ENCODE data around the gene CSNK2A3.

Gene CSNK2A3

DNA sequence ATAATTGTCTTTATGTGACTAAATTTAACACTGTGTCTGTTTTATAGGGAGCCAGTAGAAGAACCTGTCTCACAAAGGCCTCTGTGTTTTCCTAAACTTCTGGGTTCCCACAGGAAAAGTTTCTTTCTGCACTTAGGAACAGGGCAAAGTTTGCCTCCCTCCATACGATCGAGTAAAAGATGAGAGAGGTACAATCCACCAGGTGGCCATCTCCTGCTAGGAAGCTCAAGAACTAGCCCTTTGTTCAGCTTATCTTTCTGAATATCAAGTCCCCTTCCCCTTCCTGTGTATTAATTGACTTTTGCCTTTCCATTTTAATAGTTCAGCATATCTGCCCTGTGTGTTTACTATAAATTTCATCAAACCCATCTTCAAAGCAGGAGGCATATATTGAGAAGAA lies 18.0 kb downstream of the CSNK2A3 start:
- DNase-seq (ENCODE audit: low spot score): no peak

DNA sequence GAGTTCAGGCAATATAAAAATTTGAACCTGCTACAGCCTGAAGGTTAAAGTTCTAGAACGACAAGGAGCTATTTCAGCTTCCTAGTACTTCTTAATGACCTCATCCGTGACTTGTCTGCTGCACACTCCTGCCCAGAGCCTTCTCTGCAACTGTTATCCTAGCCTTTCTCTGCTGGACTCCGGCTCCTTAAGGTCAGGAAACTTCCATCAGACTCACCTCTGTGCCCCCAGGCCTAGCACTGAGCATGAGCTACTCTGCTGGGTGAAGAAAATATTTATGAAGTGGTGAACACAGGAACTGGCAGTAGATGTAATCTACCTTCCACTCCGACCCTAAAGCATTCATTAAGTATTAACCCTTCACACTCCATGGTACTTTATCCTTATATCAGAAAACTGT lies 18.4 kb downstream of the CSNK2A3 start:
- DNase-seq (ENCODE audit: low spot score): no peak

DNA sequence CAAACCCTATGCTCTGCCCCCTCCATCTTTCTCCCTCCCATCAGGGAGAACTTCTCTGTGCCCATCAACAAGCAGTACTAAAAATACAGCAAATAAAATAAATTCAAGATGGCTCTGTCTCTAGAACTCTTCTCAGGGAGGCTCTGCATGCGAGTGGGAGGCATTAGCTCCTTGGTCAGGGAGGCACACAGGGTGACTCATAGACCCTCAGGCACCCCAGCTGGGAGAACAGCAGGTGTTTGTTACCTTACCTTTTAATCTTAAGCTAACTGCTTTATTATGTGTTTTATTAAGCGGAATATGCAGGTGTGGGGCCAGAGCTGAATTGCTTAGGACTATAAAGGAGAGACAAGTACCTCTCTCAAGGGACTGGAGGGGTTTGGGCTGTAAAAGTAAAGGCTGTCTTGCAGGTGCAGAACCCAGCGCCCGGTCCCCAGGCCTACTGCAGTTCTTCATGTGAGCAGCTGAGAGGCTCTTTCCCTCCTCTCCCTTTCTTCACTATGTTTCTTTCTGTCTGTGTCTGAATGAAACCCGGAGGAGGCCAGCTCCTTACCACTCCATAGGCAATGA lies 20.8 kb downstream of the CSNK2A3 start:
- no peak for DNase-seq (ENCODE audit: low spot score)

DNA sequence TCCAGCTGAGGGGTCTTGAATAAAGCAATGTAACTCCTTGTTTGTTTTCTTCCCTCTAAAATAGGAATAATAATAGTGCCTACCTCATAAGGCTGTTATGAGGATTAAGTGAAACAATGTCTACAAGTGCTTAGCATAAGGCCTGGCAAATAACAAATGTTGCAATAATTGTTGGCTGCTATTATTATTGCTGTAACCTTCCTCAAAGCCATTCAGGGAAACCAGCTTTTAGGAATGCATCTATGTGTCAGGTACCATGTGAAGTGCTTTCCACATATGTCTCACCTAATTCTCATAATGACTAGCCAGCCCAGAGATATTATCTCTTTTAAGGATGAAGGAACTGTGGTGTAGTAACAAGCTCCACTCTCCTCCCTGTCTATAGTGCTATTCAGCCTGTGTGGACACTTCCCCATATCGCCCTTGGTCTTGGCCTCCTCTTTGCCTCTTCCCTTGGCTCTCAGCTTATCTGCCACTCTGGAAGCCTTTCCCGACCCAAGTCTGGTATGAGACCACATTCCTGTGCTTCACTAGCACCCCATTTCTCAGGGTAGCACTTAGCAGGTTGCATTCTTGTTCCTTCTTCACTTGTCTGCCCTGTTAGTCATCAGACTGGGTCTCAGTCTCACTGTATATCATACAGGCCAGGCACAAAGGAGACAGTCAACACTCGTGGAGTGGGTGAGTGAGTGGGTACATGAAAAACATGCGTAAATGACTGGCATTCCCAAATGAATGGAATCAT lies 23.8 kb downstream of the CSNK2A3 start:
- DNase-seq (ENCODE audit: low spot score): no peak

DNA sequence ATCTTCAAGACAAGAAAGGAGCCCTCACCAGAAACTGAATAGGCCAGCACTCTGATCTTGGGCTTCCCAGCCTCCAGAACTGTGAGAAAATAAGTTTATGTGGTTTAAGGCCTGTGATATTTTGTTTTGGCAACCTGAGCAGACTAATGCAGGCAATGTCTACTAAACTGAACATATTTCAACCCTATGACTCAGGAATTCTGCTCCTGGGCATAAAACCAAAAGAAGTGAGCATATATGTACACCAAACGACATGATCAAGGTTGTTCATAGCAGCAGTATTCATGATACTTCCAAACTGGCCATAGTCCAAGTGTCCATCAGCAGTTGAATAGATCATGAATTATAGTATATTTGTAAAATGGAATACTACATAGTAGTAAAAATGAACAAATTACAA lies 29.0 kb downstream of the CSNK2A3 start:
- DNase-seq (ENCODE audit: low spot score): no peak

DNA sequence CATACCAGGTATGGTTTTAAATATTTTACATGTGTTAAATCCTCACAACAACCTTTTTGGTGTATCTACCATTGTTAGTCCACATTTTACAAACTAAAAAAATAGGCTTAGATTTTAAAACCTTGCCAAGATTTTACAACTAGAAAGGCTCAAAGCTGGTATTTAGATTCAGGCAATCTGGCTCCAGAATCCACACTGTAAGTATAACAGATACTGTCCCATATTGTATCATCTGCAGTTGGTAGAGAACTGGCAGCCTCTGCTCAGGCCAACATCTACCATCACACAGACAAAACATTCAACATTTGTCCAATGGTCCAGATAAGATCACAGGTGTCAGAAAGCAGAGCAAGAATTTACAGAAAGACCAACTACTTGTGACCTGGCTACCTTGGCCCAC lies 30.9 kb downstream of the CSNK2A3 start:
- DNase-seq (ENCODE audit: low spot score): no peak

DNA sequence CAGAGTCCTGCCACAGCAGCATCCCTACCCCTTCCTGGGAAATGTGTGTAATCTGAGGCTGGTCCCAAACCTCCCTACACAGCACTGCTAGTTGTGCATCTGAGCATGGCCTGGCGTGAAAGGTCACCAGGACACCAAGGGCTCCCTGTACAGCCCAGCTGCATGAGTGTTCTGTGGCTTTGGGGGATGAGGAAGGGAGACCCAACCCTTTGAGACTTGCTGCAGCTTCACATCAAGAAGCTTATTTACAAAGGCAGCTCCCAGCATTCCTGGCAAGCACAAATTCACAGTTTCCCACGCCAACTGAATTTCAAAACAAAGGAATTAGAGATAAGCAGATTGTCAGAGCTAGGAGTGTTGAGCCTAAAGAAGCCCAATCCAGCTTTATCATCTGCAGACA lies 32.2 kb downstream of the CSNK2A3 start:
- DNase-seq (ENCODE audit: low spot score): no peak

DNA sequence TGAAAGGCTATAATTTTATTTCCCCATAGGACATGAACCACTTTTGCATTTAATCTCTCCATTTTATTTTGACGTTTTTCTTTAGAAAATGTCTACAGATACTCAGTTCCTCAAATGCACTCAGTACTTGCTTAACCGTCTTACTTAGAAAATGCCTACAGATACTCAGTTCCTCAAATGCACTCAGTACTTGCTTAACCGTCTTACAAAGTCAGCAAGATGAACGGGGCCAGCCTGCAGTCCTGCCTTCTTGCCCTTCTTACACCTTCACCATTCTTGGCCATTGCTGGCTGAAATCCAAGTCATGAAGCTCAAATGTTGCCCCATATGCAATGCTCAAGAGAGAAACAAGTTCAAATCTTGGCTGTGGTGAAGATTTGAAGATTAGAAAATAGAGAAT lies 34.1 kb downstream of the CSNK2A3 start:
- DNase-seq (ENCODE audit: low spot score): no peak

DNA sequence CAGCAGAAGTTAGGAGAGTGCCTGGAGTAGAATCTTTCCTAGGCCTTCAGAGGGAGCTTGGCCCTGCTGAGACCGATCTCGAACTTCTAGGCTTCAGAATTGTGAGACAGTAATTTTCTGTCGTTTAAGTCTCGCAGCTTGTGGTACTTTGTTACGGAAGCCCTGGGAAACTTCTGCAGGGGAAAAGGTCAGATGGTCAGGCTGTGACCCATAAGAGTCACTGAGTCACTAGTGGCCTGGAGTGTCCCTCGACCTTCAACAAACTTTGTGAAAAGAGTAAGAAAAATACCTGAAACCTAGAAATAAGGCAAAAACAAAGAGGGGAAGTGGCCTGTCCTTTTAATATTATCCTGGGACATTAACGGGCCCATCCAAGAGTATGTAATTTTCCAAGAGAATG lies 34.6 kb downstream of the CSNK2A3 start:
- no peak for DNase-seq (ENCODE audit: low spot score)

DNA sequence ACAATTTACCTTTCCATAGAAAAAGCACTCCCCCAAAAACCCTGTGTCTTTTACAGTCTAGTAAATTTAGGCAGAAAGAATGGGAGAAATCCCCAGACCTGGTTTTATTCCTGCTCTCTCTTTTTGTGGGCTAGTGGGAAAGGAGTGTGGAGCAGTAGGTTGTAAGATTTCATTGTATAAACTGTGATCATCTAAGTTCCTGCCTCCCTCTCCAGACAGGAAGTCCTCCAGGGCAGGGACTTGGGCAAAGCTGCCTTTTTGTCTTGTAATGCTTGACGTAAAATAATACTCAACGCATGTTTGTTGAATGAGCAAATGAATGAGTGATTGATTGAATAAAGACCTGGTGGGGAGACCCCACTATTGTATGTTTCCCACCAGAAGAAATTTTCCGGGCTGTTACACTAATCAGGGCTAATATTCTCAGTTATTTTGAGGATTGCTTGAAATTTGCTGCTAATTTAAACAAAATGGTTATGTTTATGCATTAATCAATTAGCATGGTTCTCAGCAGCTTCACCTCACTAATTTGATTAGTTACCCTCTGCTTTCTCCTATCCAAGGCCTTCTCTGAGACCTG lies 36.3 kb downstream of the CSNK2A3 start:
- no peak for DNase-seq (ENCODE audit: low spot score)

DNA sequence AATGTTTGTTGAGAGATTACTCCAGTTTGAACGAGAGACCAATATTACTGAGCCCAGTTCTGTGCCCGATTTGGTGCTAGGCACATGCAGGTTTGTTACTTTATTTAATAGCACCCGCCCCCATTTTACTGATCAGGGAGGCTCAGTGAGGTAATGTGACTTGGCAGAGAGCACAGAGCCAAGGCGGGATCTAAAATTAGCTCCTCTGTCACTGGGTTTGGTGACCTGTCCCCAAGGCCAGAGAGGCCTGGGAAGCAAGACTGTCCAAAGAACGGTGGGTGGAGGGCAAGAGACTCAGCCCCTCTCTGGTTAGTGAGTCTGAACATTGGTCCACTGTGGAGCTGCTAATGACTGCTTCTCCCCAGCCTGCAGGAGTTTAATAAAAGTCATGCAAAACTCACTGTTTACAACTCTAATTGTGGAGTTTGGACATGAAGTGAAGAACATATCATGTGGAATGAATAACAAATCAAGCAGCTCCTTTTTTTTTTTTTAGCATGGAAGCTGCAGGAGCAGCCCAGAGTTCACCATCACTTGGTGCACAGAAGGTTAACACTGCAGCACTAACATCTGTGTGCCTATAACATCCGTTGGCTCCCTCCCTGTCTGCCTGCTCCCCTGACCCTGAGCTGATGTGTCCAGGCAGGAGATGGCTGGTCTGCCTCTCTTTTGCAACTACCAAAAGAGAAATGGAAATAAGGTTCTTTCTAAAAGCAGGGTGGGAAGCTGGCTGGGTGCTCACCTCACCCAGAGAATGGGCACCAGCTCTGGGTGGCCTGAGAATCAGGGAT lies 39.0 kb downstream of the CSNK2A3 start:
- no peak for DNase-seq (ENCODE audit: low spot score)

DNA sequence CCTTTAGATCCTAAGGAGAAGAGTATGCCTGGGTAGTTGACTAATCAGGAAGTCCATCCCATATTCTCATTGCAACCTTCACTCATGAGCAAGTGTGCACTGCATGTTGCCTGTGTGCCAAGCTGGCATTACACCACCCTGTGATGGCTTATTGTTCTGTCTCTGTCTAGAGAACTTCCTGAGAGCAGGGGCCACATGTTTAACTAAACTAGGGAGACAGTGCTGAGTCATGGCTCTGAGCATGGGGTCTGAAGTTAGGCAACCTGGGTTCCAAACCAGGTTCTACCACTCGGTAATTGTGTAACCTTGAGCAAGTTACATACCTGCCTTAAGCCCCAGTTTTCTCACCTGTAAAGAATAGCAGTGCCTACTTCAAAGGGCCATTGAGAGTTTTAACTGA lies 39.6 kb downstream of the CSNK2A3 start:
- DNase-seq (ENCODE audit: low spot score): no peak

DNA sequence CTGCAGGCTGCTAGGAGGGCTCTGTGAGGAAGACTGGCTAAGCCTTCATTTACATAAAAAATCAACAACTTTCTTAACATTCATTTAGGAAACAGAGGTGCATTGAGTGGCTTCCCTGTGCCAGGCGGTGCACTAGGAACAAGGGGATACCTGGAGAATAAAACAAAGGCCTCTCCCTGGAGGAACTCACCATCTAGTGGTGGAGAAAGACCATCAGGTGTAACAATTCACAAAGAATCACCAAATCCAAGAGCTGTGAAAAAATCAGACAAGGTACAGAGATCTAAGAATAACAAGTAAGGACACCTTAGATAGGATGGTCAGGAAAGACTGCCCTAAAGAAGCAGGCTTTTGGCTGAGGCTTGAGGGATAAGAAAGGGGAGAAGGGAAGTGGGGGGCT lies 40.3 kb downstream of the CSNK2A3 start:
- DNase-seq (ENCODE audit: low spot score): no peak

DNA sequence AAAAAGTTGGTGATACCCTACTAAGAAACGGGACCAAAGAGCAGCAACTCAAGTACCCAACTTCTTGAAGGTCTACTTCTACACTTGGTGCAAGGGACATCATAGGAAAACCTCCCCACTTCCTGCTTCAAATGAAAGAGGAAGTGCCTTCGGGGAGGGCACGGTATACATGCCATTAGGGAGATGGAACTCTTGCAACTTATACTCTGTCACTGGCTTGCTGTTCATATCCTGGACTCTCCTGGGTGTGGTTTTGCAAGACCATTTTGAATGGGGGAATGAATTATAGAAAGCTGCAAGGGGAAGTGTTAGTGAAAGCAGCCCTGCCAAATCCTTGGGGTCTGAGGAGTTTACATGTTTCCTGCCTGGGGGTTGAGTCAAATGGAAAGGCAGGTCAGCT lies 41.9 kb downstream of the CSNK2A3 start:
- DNase-seq (ENCODE audit: low spot score): no peak

DNA sequence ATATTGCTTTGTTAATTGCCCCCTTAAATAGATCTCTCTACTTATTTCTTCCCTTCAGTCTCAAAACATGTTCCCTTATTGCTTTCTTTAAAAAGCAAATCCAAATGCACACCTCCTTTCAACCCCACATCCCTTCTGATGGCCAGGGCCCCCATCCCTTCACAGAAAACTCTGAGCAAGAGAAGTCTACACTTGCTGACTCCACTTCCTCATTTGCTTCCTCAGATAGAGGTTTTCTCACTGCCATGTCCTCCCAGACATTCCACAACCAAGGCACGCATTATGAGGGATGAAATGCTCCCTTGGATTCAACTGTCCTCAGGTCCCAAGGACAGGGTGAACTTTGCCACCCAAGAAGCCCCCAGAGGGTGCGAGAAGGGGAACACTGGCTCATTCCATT lies 43.1 kb downstream of the CSNK2A3 start:
- no peak for DNase-seq (ENCODE audit: low spot score)

DNA sequence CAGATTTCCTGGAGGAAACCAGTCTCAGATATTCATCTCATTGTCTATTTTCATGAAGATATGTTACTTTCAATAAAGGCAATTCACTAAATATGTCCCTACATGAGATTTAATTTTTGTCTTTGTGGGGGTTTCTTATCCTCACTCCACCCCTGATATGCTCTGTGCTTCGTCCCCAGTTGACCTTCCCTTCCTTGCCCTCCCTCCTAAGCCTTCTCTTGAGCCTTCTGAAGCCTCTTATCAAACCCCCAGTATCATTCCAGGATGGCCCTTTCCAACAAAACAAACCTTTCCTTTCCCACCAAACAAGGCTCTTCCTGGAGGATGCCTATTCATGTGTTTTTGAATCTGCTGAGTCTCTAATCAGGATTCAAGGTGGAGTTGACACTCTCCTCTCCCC lies 44.8 kb downstream of the CSNK2A3 start:
- DNase-seq (ENCODE audit: low spot score): no peak

DNA sequence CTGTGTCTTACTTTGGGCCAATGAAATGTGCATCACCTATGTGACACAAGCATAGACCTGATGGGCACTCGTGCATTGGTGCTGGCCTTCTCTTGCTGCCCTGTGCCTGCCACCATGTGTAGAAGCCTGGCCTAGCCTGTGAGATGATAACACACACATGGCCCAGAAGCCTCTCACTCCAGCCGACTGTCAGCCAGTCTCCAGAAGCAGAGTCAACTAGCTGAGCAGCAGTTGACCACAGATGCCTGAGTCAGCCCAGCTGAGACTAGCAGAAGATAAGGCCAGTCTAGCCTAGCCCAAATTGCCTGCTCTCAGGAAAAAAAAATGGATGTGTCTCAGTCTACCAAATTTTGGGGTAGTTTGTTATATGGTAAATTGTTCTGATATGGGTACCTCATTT lies 46.2 kb downstream of the CSNK2A3 start:
- DNase-seq (ENCODE audit: low spot score): no peak

DNA sequence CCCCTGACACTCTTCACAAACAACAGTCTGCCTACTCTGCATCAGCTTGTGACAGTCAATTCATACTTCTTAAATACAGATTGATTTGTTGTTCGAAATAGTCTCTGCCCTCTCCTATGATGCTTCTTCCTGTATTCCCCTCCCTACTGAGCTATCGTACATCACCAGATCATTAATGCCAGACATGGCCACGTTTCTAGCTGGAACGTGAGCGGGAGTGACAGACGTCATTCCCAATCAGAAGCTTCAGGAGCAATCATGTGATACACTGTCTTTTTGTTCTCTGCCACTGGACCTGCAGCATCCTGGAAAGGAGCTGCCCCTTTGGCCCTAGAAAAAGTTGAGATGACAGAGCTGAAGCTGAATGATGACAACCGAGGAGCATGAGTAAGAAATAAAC lies 48.5 kb downstream of the CSNK2A3 start:
- no peak for DNase-seq (ENCODE audit: low spot score)

DNA sequence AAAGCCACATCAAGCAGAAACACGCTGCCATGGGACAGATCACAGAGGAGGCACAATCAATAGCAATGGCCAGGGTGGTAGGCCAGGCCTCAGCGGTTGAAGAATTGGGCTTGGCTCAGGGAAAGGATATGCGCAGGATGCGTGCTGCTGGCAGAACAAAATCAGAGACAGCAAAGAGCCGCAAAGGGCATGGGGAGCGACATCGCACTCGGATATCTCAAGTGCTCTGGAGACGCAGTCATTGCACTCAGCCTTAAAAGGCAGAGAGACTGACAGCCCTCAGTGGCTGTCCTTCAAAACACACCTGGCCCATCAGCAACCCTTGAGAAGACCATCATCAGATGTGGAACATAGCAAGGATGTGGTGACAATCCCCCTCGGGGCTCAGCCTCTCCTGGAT lies 50.5 kb downstream of the CSNK2A3 start:
- DNase-seq (ENCODE audit: low spot score): no peak
